T1000 (cell line): ENCODE measurements around the gene ZFYVE19.
"Not testable (repeated sequence)": the region's sequence is repeated elsewhere in the genome, so short reads cannot be mapped to it uniquely, and the experiment has no call there.

Experiments used
- DNase-seq: peaks from one replicate; lab custom pipeline; 2025; ENCODE audit warnings: mixed read lengths; lab: John Stamatoyannopoulos, UW

The ZFYVE19 gene

GRCh38 chr15:40847223-40847961 lies 40.5 kb downstream of the ZFYVE19 start:
- DNase-seq: no peak

- DNase-seq: no peak
Measured at GRCh38 chr15:40850576-40851112, 43.8 kb downstream of the ZFYVE19 start.

- DNase-seq: no peak
Measured at GRCh38 chr15:40852529-40852928, 45.6 kb downstream of the ZFYVE19 start.

GRCh38 chr15:40853241-40853890 lies 46.5 kb downstream of the ZFYVE19 start:
- no peak for DNase-seq

- DNase-seq: no peak
Measured at GRCh38 chr15:40854161-40854560, 47.3 kb downstream of the ZFYVE19 start.

GRCh38 chr15:40855706-40856234 lies 48.9 kb downstream of the ZFYVE19 start:
- no peak for DNase-seq

- no peak for DNase-seq
Measured at GRCh38 chr15:40856746-40857145, 49.9 kb downstream of the ZFYVE19 start.

- peak; percentile 60 for DNase-seq
Measured at GRCh38 chr15:40857601-40858341, 50.9 kb downstream of the ZFYVE19 start.

GRCh38 chr15:40858706-40859105 lies 51.8 kb downstream of the ZFYVE19 start:
- DNase-seq: no peak

- peak; percentile 35 for DNase-seq
Measured at GRCh38 chr15:40859206-40859851, 52.4 kb downstream of the ZFYVE19 start.

GRCh38 chr15:40861147-40861546 lies 54.3 kb downstream of the ZFYVE19 start:
- not testable (repeated sequence) for DNase-seq

- DNase-seq: no peak
Measured at GRCh38 chr15:40863660-40864270, 56.9 kb downstream of the ZFYVE19 start.
